Cerebellar cortex (tissue), 1 donor: Measurements from ENCODE around the gene PRSS50.
A peak's percentile ranks its signal among the peaks of the same experiment; 100 is the strongest.
"Not testable (repeated sequence)": the region's sequence is repeated elsewhere in the genome, so short reads cannot be mapped to it uniquely, and the experiment has no call there.

Experiments used
- DNase-seq: peaks from one replicate; pipeline ENCODE4 v3.0.0-alpha.2; 2015; ENCODE audit warnings: low spot score

The PRSS50 gene

GRCh38 chr3:46717447-46718231, at the start of gene PRSS50:
Gene PRSS50 (minus strand): TSS chr3:46717869. CDS start chr3:46717824, 45 bp downstream.
- DNase-seq = no peak

- DNase-seq = no peak
Observed at GRCh38 chr3:46764206-46764605, 46.5 kb upstream of the PRSS50 start.

GRCh38 chr3:46763178-46763577, 45.5 kb upstream of the PRSS50 start:
- no peak for DNase-seq

GRCh38 chr3:46759239-46760167, 41.8 kb upstream of the PRSS50 start:
- DNase-seq = no peak

- no peak for DNase-seq
Observed at GRCh38 chr3:46756642-46757041, 39.0 kb upstream of the PRSS50 start.

- DNase-seq = no peak
Observed at GRCh38 chr3:46755646-46756045, 38.0 kb upstream of the PRSS50 start.

GRCh38 chr3:46753127-46753526, 35.5 kb upstream of the PRSS50 start:
- not testable (repeated sequence) for DNase-seq

- DNase-seq = no peak
Observed at GRCh38 chr3:46750555-46751038, 32.9 kb upstream of the PRSS50 start.

- no peak for DNase-seq
Observed at GRCh38 chr3:46749129-46749528, 31.5 kb upstream of the PRSS50 start.

GRCh38 chr3:46748170-46748569, 30.5 kb upstream of the PRSS50 start:
- DNase-seq = no peak

- DNase-seq = no peak
Observed at GRCh38 chr3:46746711-46747110, 29.0 kb upstream of the PRSS50 start.

GRCh38 chr3:46742992-46743585, 25.4 kb upstream of the PRSS50 start:
- no peak for DNase-seq

- DNase-seq = not testable (repeated sequence)
Observed at GRCh38 chr3:46739565-46739964, 21.9 kb upstream of the PRSS50 start.

- DNase-seq = no peak
Observed at GRCh38 chr3:46737329-46737731, 19.7 kb upstream of the PRSS50 start.

- DNase-seq = no peak
Observed at GRCh38 chr3:46736006-46736872, 18.6 kb upstream of the PRSS50 start.

GRCh38 chr3:46734773-46735172, 17.1 kb upstream of the PRSS50 start:
- no peak for DNase-seq

GRCh38 chr3:46733026-46733800, 15.5 kb upstream of the PRSS50 start:
- peak; percentile 3 for DNase-seq

GRCh38 chr3:46731795-46732194, 14.1 kb upstream of the PRSS50 start:
- no peak for DNase-seq

- no peak for DNase-seq
Observed at GRCh38 chr3:46730819-46731218, 13.2 kb upstream of the PRSS50 start.

GRCh38 chr3:46729038-46729437, 11.4 kb upstream of the PRSS50 start:
- no peak for DNase-seq
